ENCODE measurements around the gene EIF2S1. TPM values are rescaled to one million over a fixed set of nuclear protein-coding genes. Genes with fewer than 3 reads are reported as not detected.

The EIF2S1 gene
- total and polyA plus RNA-seq, 2 of the 13 experiments (the other 11 are each of a cell fraction or from before 2014, with no cell fraction given): 49.1 to 246 TPM

GRCh38 chr14:67311868-67312267 lies 48.3 kb upstream of the EIF2S1 start (continued):
- TF ChIP-seq ZNF883 (CRISPR knock-in tag; IDR thresholded peaks at IDR 0.05; ENCODE audit: not compliant biosample characterization): no peak
- no peak for TF ChIP-seq NCOA1 (CRISPR knock-in tag; IDR thresholded peaks at IDR 0.05)
- no peak for TF ChIP-seq ZNF234 (CRISPR knock-in tag; conservative IDR thresholded peaks at IDR 0.05)
- no peak for TF ChIP-seq SRSF4 (IDR thresholded peaks at IDR 0.05; ENCODE audit: low read depth, low read length, poor library complexity, severe bottlenecking)

- Histone ChIP-seq H3K79me2 (ENCODE audit: insufficient read depth, low read length) (no peaks in the 10 kb centered on the region), H2AFZ (ENCODE audit: low read length) (no peak overlapping the region), H3K4me1 (ENCODE audit: insufficient read depth, low read length) (peaks cover 30% of the 10 kb centered on the region), H3K27ac (ENCODE audit: extremely low read length, insufficient read depth, low read length) (no peak overlapping the region), H3K4me3 (replicated peaks in 1 of 3; ENCODE audit: insufficient read depth in 1 of 3, low read depth in 2 of 3, low read length in 3 of 3) (no peak overlapping the region), H4K20me1 (ENCODE audit: insufficient read depth, low read length) (no peaks in the 10 kb centered on the region), H3K9me3 (ENCODE audit: low read length) (no peaks in the 10 kb centered on the region), H3K27me3 (ENCODE audit: control insufficient read depth in 1 of 2, insufficient read depth in 2 of 2, low read length in 2 of 2) (no peaks in the 10 kb centered on the region; a peak in 1 of 5 replicates), H3K9ac (ENCODE audit: insufficient read depth, low read depth, low read length) (no peak overlapping the region), H3K4me2 (ENCODE audit: low read depth, low read length) (no peak overlapping the region), H3K36me3 (replicated peaks in 1 of 2; ENCODE audit: control insufficient read depth in 1 of 2, insufficient read depth in 2 of 2, low read length in 2 of 2) (peaks cover 1 to 2% of the 10 kb centered on the region in 2 experiments; a peak in 2 of 5 replicates)
- DNase-seq (ENCODE audit: low spot score) (peak; percentile 52), ATAC-seq (peak; percentile 74), FAIRE-seq (no peak)
- CTCF ChIA-PET (ENCODE audit: low intra/inter-chr PET ratio, low total read pairs): no interaction called here
- BruUV-seq (replicated peaks): no TSS peak
- POLR2A ChIA-PET: no interaction called here
- intact Hi-C loops (cut with micrococcal nuclease; ENCODE audit: unreplicated experiment) (no loop called here), in situ Hi-C loops (cut with HindIII; ENCODE audit: extremely low pct_ligation_motif_present, low pct_unique_long_range_greater_than_20kb) (no loop called here)
- WGBS (ENCODE audit: low lambda C conversion rate): 5% methylated on average over 1 of the region's 1 CpG
- TF ChIP-seq CEBPB (IDR thresholded peaks at IDR 0.05; ENCODE audit: borderline replicate concordance, low read depth, low read length) (peak; percentile 63; the same call in 1 of the 2 replicates), ARID5B (CRISPR knock-in tag; IDR thresholded peaks at IDR 0.05) (peak; percentile 46), ZNF552 (CRISPR knock-in tag; IDR thresholded peaks at IDR 0.05; ENCODE audit: borderline replicate concordance) (no peak), ZNF484 (CRISPR knock-in tag; IDR thresholded peaks at IDR 0.05; ENCODE audit: borderline replicate concordance, low read depth) (no peak), SRSF9 (IDR thresholded peaks at IDR 0.05; ENCODE audit: borderline replicate concordance, insufficient read depth, low read depth, low read length, poor library complexity, severe bottlenecking) (no peak), IKZF5 (CRISPR knock-in tag; IDR thresholded peaks at IDR 0.05) (no peak), ZNF317 (CRISPR knock-in tag; IDR thresholded peaks at IDR 0.05) (no peak), ARID3A (IDR thresholded peaks at IDR 0.05; ENCODE audit: low read depth, low read length) (peak; percentile 63; the same call in 1 of the 2 replicates), FOXA1 (IDR thresholded peaks at IDR 0.05) (0 out of 2 replicates have a peak, but pooled peaks have one; percentile 6), FOXA1 (CRISPR knock-in tag; IDR thresholded peaks at IDR 0.05) (peak; percentile 70), NCOA2 (CRISPR knock-in tag; IDR thresholded peaks at IDR 0.05) (no peak), ZNF24 (IDR thresholded peaks at IDR 0.05) (no peak), DNMT1 (CRISPR knock-in tag; IDR thresholded peaks at IDR 0.05) (no peak), FOXA3 (CRISPR knock-in tag; IDR thresholded peaks at IDR 0.05) (peak; percentile 51; the same call in 1 of the 2 replicates), JUN (CRISPR knock-in tag; IDR thresholded peaks at IDR 0.05) (no peak)
These were observed 47.0 kb upstream of the EIF2S1 start for GRCh38 chr14:67313153-67313552.
